Fibroblast of the aortic adventitia (primary cell): Measurements from ENCODE around the gene LSP1. TPM values are rescaled to one million over a fixed set of nuclear protein-coding genes. Genes with fewer than 3 reads are reported as not detected.
A peak's percentile ranks its signal among the peaks of the same experiment; 100 is the strongest.
"Not testable (repeated sequence)": the region's sequence is repeated elsewhere in the genome, so short reads cannot be mapped to it uniquely, and the experiment has no call there.

Experiments
- DNase-seq: peaks from one replicate; pipeline ENCODE4 v3.0.0-alpha.2; 2010; ENCODE audit warnings: low read depth
- H3K4me3 ChIP-seq: 2 replicates; pipeline ENCODE4 v1.5.1; 2011; ENCODE audit warnings: low read depth, mild to moderate bottlenecking, control low read depth, low read length, moderate library complexity
- total RNA-seq: library from RNA; depleted of rRNA; stranded (reverse); fragments of >200 nt; gene quantifications from 2 replicates; pipeline ENCODE4 v1.2.3, GENCODE V29; 2012; ENCODE audit warnings: low replicate concordance
- TF ChIP-seq, protein P1 (sequence below): IDR thresholded peaks from 2 replicates; pipeline ENCODE4 v1.5.1; 2011; ENCODE audit warnings: mild to moderate bottlenecking, low read length, control low read depth, inconsistent platforms; ENCODE audit not compliant: insufficient read depth

The LSP1 gene
- total RNA-seq, 1 donor = 40.2 TPM

DNA sequence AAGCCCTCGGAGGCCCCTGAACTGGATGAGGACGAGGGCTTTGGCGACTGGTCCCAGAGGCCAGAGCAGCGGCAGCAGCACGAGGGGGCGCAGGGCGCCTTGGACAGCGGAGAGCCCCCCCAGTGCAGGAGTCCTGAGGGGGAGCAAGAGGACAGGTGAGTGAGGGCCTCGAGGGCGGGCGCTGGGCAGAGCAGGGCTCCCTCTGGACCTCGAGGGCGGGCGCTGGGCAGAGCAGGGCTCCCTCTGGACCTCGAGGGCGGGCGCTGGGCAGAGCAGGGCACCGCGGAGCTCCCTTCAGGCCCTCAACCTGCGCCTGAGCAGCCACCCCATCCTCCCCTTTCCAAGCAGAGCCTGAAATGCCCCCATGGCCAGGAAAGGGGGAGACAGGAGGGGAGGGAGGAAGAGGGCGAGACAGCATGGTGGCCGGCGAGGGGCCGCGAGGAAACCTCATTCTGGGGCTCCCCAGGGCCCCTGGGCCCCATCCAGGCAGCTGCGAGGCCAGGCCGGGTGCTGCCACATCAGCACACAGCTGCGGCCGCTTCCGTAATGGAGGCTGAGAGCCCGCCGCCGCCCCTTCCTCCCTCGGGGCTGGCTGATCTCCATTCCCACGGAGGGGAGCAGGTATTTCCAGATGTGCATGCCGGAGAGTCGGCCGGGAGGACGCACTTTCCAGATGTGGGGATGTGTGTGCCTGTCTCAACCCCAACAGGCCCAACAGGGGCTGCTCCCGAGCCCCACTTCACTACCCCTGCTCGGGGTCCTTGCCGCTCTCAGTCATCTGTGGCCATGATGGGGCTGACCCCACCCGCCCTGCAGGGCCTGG is 28.8 kb downstream of the LSP1 start:
- no peak overlapping the region for H3K4me3 ChIP-seq
- no peak for DNase-seq

DNA sequence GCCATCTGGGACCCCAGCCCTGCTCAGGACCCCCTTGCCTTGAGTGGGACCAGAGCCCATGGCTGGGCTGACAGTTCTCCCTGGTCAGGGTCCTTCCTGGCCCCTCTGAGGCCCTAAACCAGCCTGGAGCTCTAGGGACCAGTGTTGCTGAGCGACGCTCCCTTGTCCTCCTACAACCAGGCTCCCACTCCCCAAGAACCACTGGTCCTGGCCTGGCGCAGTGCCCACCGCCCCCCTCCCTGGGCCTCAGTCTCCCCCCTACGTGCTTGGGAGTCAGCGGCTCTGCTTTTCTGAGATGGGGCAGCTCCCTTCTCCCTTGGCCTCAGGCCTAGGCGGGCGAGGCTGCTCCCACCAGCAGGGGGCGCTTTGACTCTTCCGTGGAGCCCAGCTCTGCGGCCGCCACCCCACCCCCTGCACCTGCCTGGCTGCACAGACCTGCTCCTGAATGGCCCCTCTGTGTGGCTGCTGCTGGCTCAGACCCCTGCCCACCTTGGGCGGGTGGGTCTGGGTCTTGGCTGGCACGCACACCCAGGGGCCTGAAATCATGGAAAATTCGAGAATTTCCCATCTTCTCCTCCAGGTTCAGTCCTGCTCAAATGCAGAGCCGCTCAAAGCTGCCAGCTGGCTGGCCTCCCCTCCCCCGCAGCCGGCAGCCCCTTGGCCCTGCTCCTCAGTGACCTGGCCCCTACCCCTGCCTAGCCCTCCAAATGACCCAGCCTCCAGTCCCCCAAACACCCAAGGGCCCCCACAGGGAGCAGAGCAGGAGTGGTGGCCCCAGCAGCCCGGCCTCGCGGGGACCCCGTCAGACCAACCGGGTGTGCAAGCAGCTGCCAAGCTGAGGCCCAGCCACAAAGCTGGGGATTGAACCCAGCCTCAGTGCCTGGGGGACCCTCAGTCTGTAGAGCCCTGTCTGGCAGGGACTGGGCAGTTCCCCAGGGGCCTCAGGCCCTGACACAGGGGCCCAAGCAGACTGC is 29.7 kb downstream of the LSP1 start:
- TF ChIP-seq, protein P1, sequence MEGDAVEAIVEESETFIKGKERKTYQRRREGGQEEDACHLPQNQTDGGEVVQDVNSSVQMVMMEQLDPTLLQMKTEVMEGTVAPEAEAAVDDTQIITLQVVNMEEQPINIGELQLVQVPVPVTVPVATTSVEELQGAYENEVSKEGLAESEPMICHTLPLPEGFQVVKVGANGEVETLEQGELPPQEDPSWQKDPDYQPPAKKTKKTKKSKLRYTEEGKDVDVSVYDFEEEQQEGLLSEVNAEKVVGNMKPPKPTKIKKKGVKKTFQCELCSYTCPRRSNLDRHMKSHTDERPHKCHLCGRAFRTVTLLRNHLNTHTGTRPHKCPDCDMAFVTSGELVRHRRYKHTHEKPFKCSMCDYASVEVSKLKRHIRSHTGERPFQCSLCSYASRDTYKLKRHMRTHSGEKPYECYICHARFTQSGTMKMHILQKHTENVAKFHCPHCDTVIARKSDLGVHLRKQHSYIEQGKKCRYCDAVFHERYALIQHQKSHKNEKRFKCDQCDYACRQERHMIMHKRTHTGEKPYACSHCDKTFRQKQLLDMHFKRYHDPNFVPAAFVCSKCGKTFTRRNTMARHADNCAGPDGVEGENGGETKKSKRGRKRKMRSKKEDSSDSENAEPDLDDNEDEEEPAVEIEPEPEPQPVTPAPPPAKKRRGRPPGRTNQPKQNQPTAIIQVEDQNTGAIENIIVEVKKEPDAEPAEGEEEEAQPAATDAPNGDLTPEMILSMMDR = peak; percentile 93
- peak; percentile 70 for DNase-seq
- H3K4me3 ChIP-seq = no peak overlapping the region

More for the DNA sequence above, 28.8 kb downstream of the LSP1 start:
- TF ChIP-seq, protein P1 = no peak

DNA sequence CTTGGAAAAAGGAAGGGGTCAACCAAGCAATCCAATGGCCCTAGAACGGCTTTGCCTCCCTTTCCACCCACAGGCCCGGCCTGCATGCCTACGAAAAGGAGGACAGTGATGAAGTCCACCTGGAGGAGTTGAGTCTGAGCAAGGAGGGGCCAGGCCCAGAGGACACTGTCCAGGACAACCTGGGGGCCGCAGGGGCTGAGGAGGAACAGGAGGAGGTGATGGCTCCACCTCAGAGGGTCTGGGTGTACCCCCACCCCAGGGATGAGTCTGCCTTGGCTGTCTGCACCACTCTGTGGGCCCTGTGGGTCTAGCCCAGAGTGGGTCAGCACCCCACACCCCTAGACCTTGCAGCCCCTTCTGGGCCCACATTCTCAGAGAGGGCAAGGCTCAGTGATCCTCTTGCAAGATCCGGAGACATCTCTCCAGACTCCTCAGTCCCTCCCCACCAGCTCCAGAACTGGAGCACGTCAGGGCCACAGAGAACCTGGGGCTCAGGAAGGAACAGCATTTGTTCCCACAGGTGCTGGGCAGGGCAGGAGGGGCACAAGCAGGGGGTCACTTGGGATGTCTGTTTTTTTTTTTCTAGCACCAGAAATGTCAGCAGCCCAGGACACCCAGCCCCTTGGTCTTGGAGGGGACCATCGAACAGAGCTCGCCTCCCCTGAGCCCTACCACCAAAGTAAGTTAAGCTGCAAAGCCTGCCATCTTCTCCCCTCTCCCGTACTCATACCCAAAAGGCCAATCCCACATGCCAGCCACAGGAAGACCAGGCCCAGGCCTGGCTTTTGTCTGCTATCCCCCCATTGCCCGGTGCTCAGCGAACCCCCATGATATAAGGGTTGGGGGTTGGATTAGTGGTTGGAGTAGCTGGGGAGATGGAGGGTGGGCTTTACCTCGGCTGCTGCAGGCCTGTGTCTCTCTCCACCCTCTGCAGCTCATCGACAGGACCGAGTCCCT is 30.7 kb downstream of the LSP1 start:
- no peak for DNase-seq
- TF ChIP-seq, protein P1 = no peak
- H3K4me3 ChIP-seq = no peak overlapping the region

DNA sequence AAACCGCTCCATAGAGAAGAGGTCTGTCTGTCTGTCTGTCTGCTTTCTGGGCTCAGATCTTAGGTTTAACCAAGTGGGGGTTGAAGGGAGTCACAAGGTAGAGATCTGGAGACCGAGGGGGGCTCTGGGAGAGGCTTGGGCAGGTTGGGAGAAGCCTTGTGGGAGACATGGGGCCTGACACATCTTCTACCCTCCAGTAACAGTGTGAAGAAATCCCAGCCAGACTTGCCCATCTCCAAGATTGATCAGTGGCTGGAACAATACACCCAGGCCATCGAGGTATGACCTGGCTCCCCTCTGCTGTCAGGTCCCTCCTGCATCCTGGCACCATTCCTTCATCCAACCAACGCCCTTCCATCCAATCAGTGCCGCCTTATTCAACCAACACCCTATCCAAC is 31.4 kb downstream of the LSP1 start:
- TF ChIP-seq, protein P1 = no peak
- H3K4me3 ChIP-seq = no peak overlapping the region
- no peak for DNase-seq

DNA sequence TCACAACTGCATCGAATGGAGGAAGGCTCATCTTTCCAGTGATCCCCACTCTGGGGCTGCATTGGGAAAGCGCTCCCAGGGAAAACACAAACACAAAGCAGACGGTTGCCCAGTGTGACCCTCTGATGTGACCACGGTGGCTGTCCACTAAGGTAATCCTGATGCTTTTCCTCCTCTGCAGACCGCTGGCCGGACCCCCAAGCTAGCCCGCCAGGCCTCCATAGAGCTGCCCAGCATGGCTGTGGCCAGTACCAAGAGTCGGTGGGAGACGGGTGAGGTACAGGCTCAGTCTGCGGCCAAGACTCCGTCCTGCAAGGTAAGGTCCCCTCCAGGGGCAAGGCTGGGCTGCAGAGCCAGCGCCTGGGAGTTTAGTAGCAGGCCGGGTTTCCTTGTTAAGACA is 33.7 kb downstream of the LSP1 start:
- not testable (repeated sequence) for DNase-seq, H3K4me3 ChIP-seq

DNA sequence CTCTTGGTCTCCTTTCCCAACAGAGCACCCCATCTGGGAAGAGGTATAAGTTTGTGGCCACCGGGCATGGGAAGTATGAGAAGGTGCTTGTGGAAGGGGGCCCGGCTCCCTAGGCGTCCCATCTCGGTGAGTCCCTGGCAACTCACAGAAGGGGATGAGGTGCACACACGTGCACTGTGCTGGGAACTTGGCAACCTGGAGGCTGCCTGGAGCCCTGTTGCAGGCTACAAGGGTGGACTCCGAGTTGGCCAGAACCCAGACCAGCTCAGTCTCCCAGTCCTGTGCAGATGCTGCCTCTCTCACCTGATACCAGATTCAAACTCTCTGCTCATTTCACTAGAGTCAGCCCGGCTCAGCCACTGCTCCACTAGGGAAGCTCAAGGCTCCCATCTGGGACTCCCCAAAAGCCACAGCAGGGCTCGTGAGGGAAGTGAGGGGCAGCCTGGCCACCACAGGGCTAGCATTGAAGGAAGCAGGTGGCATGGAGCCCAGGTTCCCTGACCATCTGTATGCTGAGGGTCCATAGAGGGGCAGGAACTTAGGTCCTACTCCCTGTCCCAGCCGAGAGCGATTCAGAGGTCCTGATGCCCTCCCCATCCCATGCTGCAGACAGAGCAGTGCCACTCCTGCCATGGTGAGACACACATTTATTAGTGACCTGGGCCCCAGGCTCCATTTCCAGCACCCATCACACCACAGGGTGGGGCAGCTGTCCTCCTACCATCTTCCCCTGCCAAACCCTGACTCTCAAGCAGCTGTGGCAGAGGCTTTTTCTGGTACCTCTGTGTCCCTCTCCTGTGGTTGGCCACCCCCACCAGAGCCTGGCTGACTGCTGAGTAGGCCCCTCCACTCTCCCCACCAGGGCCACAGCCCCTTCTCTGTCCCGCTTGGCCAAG is 34.8 kb downstream of the LSP1 start:
- H3K4me3 ChIP-seq = no peak overlapping the region
- DNase-seq = no peak
- TF ChIP-seq, protein P1 = no peak
